ENCODE data around the gene TPM3.

DNA sequence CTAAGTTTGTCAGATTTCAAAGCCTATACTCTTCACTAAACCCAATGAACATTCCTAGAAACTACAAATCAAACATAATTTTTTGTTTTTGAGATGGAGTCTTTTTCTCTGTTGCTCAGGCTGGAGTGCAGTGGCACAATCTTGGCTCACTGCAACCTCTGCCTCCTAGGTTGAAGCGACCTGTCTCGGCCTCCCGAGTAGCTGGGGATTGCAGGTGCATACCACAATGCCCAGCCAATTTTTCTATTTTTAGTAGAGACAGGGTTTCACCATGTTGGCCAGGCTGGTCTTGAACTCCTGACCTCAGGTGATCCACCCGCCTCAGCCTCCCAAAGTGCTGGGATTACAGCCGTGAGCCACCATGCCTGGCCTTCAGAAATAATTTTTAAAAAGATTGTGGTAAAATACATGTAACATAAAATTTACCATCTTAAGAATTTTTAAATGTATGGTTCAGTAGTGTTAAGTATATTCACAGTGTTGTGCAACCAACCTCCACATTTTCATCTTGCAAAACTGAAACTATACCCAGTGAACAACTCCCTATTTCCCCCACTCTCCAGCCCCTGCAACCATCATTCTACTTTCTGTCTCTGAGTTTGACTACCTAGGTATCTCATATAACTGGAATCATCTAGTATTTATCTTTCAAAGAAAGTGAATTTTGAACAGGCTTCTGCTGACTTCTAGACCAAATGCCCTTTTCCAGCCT is 16.9 kb upstream of the TPM3 start:
- TF ChIP-seq, protein P1, sequence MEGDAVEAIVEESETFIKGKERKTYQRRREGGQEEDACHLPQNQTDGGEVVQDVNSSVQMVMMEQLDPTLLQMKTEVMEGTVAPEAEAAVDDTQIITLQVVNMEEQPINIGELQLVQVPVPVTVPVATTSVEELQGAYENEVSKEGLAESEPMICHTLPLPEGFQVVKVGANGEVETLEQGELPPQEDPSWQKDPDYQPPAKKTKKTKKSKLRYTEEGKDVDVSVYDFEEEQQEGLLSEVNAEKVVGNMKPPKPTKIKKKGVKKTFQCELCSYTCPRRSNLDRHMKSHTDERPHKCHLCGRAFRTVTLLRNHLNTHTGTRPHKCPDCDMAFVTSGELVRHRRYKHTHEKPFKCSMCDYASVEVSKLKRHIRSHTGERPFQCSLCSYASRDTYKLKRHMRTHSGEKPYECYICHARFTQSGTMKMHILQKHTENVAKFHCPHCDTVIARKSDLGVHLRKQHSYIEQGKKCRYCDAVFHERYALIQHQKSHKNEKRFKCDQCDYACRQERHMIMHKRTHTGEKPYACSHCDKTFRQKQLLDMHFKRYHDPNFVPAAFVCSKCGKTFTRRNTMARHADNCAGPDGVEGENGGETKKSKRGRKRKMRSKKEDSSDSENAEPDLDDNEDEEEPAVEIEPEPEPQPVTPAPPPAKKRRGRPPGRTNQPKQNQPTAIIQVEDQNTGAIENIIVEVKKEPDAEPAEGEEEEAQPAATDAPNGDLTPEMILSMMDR (IDR thresholded peaks at IDR 0.05), result no peak
- no peak for TF ChIP-seq POLR2A (IDR thresholded peaks at IDR 0.05)
